Ovary (tissue), 9 donors: Measurements from ENCODE around the gene CUBN. TPM values are rescaled to one million over a fixed set of nuclear protein-coding genes. Genes with fewer than 3 reads are reported as not detected.

ENCODE experiments used
- DNase-seq, 5 donors: peaks; one replicate each; pipeline ENCODE4 v3.0.0-alpha.2; 2019 to 2020
- H3K27ac ChIP-seq, 2 donors: fragments of 200-600 bp; one replicate each; pipeline versions ENCODE4 v1.5.1 to v1.8.0; 2019 to 2022
- H3K27me3 ChIP-seq: fragments of 200-600 bp; one replicate; pipeline ENCODE4 v1.8.0; 2022
- H3K36me3 ChIP-seq: fragments of 200-600 bp; sonication (generic); one replicate; pipeline ENCODE4 v1.5.1; 2019
- H3K4me1 ChIP-seq: one replicate; pipeline ENCODE4 v1.8.1; 2013; ENCODE audit warnings: mild to moderate bottlenecking, moderate library complexity; ENCODE audit not compliant: insufficient read depth
- H3K4me3 ChIP-seq: fragments of 200-600 bp; sonication (generic); one replicate; pipeline ENCODE4 v1.5.1; 2017
- H3K9me3 ChIP-seq, 2 donors: fragments of 200-600 bp in 1 of 2; sonication (generic) in 1 of 2; one replicate each; pipeline versions ENCODE4 v1.5.1 to v1.8.1; 2013 to 2019; ENCODE audit warnings: mild to moderate bottlenecking in 1 of 2, moderate library complexity in 1 of 2
- EP300 ChIP-seq: sonication (generic); formaldehyde crosslinking; IDR thresholded peaks from one replicate; pipeline ENCODE4 v1.6.1; 2017; ENCODE audit warnings: antibody characterized with exemption
- POLR2A ChIP-seq: fragments of 450-650 bp; IDR thresholded peaks from one replicate; pipeline ENCODE4 v1.6.1; 2017; ENCODE audit warnings: antibody characterized with exemption, mild to moderate bottlenecking, moderate library complexity
- WGBS, 3 donors: extraction: QIAGEN DNeasy Blood & Tissue Kit in 1 of 3; methylation state at CpG; one replicate each; pipeline versions ENCODE4 v1.1.5 to v1.1.7; 2013 to 2017; 5-methylcytosine and 5-hydroxymethylcytosine counted together
- intact Hi-C, 4 donors: fragments of 100-400 bp; cut with DNase I; formaldehyde crosslinking; loops; one replicate each; pipeline versions ENCODE4 v1.11.0 to v1.15.1; 2022 to 2023
- polyA plus RNA-seq, 2 donors: library from polyadenylated mRNA; stranded (reverse); fragments of 200-250 nt in 1 of 2; fragments of 350-450 nt in 1 of 2; fragmentation: Illumina TruSeq in 1 of 2; extraction: RNeasy Lipid Tissue Mini Kit (QIAGEN cat#74804) in 1 of 2; gene quantifications; one replicate each; pipeline ENCODE4 v1.2.3, GENCODE V29; 2013 to 2014
- total RNA-seq, 7 donors: library from RNA; depleted of rRNA in 2 of 7; stranded (reverse); fragments of >200 nt in 2 of 7; fragmentation: NEBNext Ultra II Directional in 3 of 7; extraction: Animal tissue kit (Norgen Biotek cat#: 25700) in 3 of 7; gene quantifications; one replicate each; pipeline versions ENCODE4 v1.1.0 to v1.2.4, GENCODE V29; 2016 to 2023
- TF ChIP-seq, protein P1 (sequence below), 3 donors: fragments of 450-650 bp in 2 of 3; fragments of 200-600 bp in 1 of 3; IDR thresholded peaks; one replicate each; pipeline versions ENCODE4 v1.5.1 to v1.8.0; 2016 to 2022; ENCODE audit warnings: antibody characterized with exemption in 3 of 3, mild to moderate bottlenecking in 1 of 3
- donor health status: DM: no; HTN: no; CAD: no; lungs with moderate emphysema.
- donor health status: DM: no; HTN: no; CAD: no.
- donor health status: Bipolar disorder and iron deficiency.
- donor health status: DM: yes; HTN: yes; CAD: no.
- donor health status: DM: no; HTN: no; CAD: no.
- donor health status: DM: yes; HTN: yes; CAD: no.

CUBN gene
- total and polyA plus RNA-seq, 9 donors, result 1.9 to 5.8 (median 4.0) TPM

DNA sequence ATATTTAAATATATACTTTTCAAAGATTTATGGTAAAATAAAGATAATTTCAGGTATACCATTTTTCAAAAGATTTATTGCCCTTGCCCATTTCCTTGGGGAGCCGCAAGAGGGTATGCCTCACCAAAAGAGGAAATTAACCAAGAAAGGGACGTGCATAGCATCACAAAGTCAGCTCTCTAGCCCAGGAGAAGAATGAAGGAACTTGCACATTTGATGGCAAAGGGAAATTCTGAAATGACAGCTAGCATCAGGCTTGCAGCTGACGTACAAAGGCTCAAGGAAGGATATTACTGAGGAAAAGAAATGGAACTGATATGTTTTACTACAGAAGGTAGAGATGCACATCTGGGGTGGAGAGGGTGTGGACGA, 218.8 kb downstream of the CUBN start:
- intact Hi-C loops, result no loop called here
- Histone ChIP-seq H3K27me3 (no peaks in the 10 kb centered on the region), H3K4me1 (no peaks in the 10 kb centered on the region), H3K4me3 (no peak overlapping the region), H3K9me3 (no peaks in the 10 kb centered on the region), H3K36me3 (no peaks in the 10 kb centered on the region), H3K27ac (no peak overlapping the region)
- DNase-seq, result no peak
- WGBS, 3 donors, result 88 to 89% (median 89%) methylated on average over 4 of the region's 4 CpGs
- TF ChIP-seq POLR2A (no peak), EP300 (no peak)
- TF ChIP-seq, protein P1, sequence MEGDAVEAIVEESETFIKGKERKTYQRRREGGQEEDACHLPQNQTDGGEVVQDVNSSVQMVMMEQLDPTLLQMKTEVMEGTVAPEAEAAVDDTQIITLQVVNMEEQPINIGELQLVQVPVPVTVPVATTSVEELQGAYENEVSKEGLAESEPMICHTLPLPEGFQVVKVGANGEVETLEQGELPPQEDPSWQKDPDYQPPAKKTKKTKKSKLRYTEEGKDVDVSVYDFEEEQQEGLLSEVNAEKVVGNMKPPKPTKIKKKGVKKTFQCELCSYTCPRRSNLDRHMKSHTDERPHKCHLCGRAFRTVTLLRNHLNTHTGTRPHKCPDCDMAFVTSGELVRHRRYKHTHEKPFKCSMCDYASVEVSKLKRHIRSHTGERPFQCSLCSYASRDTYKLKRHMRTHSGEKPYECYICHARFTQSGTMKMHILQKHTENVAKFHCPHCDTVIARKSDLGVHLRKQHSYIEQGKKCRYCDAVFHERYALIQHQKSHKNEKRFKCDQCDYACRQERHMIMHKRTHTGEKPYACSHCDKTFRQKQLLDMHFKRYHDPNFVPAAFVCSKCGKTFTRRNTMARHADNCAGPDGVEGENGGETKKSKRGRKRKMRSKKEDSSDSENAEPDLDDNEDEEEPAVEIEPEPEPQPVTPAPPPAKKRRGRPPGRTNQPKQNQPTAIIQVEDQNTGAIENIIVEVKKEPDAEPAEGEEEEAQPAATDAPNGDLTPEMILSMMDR (IDR thresholded peaks at IDR 0.05), result no peak

- H3K27me3 ChIP-seq, result no peaks in the 10 kb centered on the region
- WGBS, 3 donors, result 75 to 85% (median 80%) methylated on average over 4 of the region's 4 CpGs
- H3K36me3 ChIP-seq, result no peaks in the 10 kb centered on the region
- DNase-seq, result no peak
- no peaks in the 10 kb centered on the region for H3K4me1 ChIP-seq
- intact Hi-C loops, result no loop called here
- no peak overlapping the region for H3K4me3 ChIP-seq
- H3K27ac ChIP-seq, result no peak overlapping the region
- H3K9me3 ChIP-seq, result no peaks in the 10 kb centered on the region
- TF ChIP-seq, protein P1 (IDR thresholded peaks at IDR 0.05), result no peak
- no peak for TF ChIP-seq EP300
- TF ChIP-seq POLR2A, result no peak
Measured at GRCh38 chr10:16909961-16910792, 219.4 kb downstream of the CUBN start.

GRCh38 chr10:16909271-16909767, 220.3 kb downstream of the CUBN start:
- WGBS, 3 donors, result 94 to 100% (median 100%) methylated on average over 1 of the region's 1 CpG
- no peak for DNase-seq
- H3K36me3 ChIP-seq, result no peaks in the 10 kb centered on the region
- H3K4me1 ChIP-seq, result no peaks in the 10 kb centered on the region
- H3K27me3 ChIP-seq, result no peaks in the 10 kb centered on the region
- TF ChIP-seq, protein P1 (IDR thresholded peaks at IDR 0.05), result no peak
- TF ChIP-seq EP300 (no peak), POLR2A (no peak)
- intact Hi-C loops, result no loop called here
- no peak overlapping the region for H3K4me3 ChIP-seq
- H3K9me3 ChIP-seq, result no peaks in the 10 kb centered on the region
- H3K27ac ChIP-seq, result no peak overlapping the region

- no peak overlapping the region for H3K27ac ChIP-seq
- no peaks in the 10 kb centered on the region for H3K9me3 ChIP-seq
- no peaks in the 10 kb centered on the region for H3K27me3 ChIP-seq
- no peaks in the 10 kb centered on the region for H3K36me3 ChIP-seq
- no peak overlapping the region for H3K4me3 ChIP-seq
- H3K4me1 ChIP-seq, result no peaks in the 10 kb centered on the region
- DNase-seq, result no peak
- 90 to 93% (median 92%) methylated on average over 2 of the region's 2 CpGs for WGBS, 3 donors
- TF ChIP-seq POLR2A, result no peak
- TF ChIP-seq, protein P1 (IDR thresholded peaks at IDR 0.05), result no peak
- intact Hi-C loops, result no loop called here
Measured at GRCh38 chr10:16907687-16908086, 221.9 kb downstream of the CUBN start.
